ENCODE results near the gene SLC22A17. TPM values are rescaled to one million over a fixed set of nuclear protein-coding genes. Genes with fewer than 3 reads are reported as not detected.

Gene SLC22A17
- total and polyA plus RNA-seq, 10 of the 15 experiments (the other 5 are each of a cell fraction or from before 2014, with no cell fraction given): not detected

DNA sequence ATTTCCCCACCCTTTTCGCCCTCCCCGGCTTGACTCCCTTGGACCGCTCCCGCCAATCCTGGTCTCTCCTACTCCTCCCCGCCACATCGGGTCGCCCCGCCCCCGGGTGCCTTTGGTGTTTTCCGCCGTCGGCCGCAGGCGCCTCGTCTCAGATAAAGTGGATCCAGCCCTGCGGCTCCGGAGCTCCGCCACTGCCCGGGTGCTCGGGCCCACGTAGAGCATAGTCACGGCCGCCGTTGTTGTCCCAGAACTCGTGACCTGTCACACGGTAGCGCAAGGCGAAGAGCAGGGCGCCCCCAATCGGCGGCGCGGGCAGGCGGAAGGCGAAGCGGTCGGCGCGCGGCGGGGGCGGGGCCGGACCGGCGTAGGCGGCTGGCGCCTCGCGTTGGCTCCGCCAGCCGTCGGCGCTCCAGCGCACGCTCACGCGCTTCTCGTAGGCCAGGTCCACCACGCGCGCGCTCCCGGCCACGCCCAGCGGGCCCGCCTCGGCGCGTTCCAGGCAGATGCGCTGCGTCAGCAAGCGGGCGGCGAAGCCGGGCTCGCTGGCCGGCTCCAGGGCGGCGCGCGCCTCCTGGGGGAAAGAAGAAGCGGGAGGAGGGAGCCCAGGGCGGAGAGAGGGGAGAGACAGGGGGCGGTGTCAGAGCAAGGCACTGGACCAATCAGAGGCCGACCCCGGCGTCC lies 51.3 kb downstream of the SLC22A17 start (continued):
- TF ChIP-seq E2F4 (IDR thresholded peaks at IDR 0.05; ENCODE audit: low read depth, low read length) (no peak), FOXK2 (IDR thresholded peaks at IDR 0.05) (peak; percentile 63), CREM (IDR thresholded peaks at IDR 0.05; ENCODE audit: low read depth) (peak; percentile 52), CBFB (IDR thresholded peaks at IDR 0.05; ENCODE audit: low read depth) (no peak), GATAD2B (conservative IDR thresholded peaks at IDR 0.05; ENCODE audit: low read depth) (peak; percentile 80), BCL11A (IDR thresholded peaks at IDR 0.05; ENCODE audit: low read depth, low read length) (no peak), MEF2A (IDR thresholded peaks at IDR 0.05; ENCODE audit: insufficient read depth, low read depth, low read length) (0 out of 2 replicates have a peak, but pooled peaks have one; percentile 51), ASH2L (IDR thresholded peaks at IDR 0.05; ENCODE audit: borderline replicate concordance, low read depth) (no peak), EED (IDR thresholded peaks at IDR 0.05; ENCODE audit: low read depth) (peak; percentile 56; the same call in 1 of the 2 replicates), BMI1 (IDR thresholded peaks at IDR 0.05; ENCODE audit: borderline replicate concordance) (no peak), YY1 (IDR thresholded peaks at IDR 0.05; ENCODE audit: low read depth, low read length) (peak; percentile 63), NR2F1 (conservative IDR thresholded peaks at IDR 0.05) (peak; percentile 60; the same call in 1 of the 2 replicates), IKZF2 (IDR thresholded peaks at IDR 0.05) (peak in 1 of 2 experiments; percentile 23; a peak in 2 of 4 replicates), HCFC1 (IDR thresholded peaks at IDR 0.05; ENCODE audit: low read length) (peak; percentile 48; the same call in 1 of the 2 replicates), PAX5 (IDR thresholded peaks at IDR 0.05; ENCODE audit: borderline replicate concordance, low read depth, low read length) (0 out of 2 replicates have a peak, but pooled peaks have one; percentile 58), RFX5 (IDR thresholded peaks at IDR 0.05; ENCODE audit: low read depth, low read length) (peak; percentile 37; the same call in 1 of the 2 replicates), REST (IDR thresholded peaks at IDR 0.05; ENCODE audit: low read depth, low read length) (no peak), EP300 (IDR thresholded peaks at IDR 0.05; ENCODE audit: borderline replicate concordance in 1 of 2, control insufficient read depth in 1 of 2, low read depth in 2 of 2, low read length in 2 of 2) (peak; percentile 39; a peak in 1 of 4 replicates)
- TF ChIP-seq, protein P1, sequence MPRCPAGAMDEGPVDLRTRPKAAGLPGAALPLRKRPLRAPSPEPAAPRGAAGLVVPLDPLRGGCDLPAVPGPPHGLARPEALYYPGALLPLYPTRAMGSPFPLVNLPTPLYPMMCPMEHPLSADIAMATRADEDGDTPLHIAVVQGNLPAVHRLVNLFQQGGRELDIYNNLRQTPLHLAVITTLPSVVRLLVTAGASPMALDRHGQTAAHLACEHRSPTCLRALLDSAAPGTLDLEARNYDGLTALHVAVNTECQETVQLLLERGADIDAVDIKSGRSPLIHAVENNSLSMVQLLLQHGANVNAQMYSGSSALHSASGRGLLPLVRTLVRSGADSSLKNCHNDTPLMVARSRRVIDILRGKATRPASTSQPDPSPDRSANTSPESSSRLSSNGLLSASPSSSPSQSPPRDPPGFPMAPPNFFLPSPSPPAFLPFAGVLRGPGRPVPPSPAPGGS (IDR thresholded peaks at IDR 0.05; ENCODE audit: borderline replicate concordance, insufficient read depth, low read depth, low read length, poor library complexity, severe bottlenecking): peak; percentile 23
- TF ChIP-seq, protein P2, sequence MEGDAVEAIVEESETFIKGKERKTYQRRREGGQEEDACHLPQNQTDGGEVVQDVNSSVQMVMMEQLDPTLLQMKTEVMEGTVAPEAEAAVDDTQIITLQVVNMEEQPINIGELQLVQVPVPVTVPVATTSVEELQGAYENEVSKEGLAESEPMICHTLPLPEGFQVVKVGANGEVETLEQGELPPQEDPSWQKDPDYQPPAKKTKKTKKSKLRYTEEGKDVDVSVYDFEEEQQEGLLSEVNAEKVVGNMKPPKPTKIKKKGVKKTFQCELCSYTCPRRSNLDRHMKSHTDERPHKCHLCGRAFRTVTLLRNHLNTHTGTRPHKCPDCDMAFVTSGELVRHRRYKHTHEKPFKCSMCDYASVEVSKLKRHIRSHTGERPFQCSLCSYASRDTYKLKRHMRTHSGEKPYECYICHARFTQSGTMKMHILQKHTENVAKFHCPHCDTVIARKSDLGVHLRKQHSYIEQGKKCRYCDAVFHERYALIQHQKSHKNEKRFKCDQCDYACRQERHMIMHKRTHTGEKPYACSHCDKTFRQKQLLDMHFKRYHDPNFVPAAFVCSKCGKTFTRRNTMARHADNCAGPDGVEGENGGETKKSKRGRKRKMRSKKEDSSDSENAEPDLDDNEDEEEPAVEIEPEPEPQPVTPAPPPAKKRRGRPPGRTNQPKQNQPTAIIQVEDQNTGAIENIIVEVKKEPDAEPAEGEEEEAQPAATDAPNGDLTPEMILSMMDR (IDR thresholded peaks at IDR 0.05 in 2 of 3, conservative IDR thresholded peaks at IDR 0.05 in 1 of 3; ENCODE audit: control insufficient read depth in 2 of 3, extremely low read depth in 1 of 3, insufficient read depth in 1 of 3, low read depth in 3 of 3, low read length in 3 of 3): peak; percentile 72 to 88 (median 73)
